SW480 (cell line): Measurements from ENCODE around the gene OLFM1.
"Not testable (repeated sequence)": the region's sequence is repeated elsewhere in the genome, so short reads cannot be mapped to it uniquely, and the experiment has no call there.

Experiments used
- DNase-seq: peaks from one replicate; pipeline ENCODE4 v3.0.0-alpha.2; 2016; ENCODE audit warnings: low spot score

Gene OLFM1

DNA sequence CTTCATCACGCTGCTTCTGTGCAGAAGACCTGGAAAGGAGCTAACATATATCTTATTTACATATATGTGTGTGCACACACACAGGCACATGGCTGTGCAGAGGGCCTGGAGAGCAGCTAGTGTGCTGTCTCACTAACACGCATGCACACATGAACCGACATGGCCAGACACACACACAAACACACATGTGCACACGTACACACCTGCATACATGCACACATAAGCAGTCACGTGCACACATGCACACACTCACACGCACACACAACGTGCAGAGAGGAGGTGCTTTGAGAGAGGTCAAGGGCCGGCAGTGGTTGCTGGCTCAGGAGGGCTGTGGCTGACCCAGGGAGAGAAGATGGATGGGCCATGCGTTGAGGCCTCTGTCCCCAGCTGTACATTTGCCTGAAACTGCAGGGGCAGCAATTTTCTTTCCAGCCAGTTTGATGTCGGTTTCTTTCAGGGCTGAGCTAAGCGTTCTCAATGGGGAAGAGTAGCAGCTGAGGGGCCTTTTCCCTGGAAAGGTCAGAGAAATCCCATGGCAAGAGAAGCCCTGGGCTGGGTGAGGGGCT lies 66.7 kb downstream of the OLFM1 start:
- no peak for DNase-seq

DNA sequence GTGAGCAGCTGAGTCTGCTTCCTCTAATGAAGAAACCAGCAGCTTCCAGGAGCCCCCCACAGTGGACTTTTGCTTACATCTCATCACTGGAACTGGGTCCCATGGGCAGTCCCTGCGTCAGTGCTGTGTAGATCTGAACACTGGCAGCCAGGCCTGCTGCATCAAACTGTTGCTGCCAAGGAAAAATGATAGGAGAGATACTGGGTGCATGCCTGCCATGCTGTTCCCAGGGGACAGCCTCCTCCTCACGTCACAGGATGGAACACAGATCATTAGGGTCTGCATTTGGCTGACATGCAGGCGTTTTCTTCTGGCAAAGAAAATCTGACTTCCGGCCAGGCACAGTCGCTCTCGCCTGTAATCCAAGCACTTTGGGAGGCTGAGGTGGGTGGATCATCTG lies 67.9 kb downstream of the OLFM1 start:
- no peak for DNase-seq

DNA sequence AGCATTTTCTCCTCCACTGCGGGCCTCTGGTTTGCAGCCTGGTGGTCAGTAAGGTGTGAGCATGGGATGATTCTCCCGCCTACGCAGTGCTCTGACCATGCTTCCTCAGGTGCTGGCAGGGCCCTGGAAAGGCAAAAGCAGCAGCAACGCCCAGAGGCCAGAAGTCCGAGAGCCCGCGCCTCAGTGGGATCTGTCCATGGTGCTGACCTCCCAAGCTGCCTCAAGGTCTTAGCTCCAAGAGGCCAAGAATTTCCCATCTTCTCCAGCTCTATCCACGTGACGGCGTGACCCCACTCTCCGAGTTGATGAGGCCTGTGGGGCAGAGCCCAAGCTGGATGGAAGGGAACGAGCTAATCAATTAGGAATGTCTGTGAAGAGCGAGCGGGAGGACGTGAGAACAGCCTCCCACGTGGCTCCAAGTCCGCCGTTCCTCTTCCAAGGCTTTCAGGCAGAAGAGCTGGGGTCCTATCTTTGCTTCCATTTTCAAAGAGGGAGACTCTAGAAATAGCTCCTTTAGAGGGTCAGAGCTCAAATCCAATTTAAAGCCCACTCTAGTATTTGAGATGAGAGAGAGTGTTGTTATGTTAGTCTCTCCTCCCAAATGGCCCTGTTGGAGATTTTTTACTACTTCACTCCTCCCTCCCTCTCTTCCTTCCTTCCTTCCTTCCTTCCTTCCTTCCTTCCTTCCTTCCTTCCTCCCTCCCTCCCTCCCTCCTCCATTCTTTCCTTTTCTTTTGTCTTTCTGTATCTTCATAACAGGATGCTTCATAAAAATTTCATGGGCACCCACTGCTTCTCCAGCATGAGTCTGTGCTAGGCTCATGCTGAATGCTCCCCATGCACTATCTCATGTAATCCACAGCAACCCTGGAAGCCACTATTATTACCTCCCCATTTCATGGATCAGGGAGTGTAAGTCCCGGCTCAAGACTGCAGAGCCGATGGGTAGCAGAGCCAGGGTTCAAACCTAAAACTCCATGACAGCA lies 69.3 kb downstream of the OLFM1 start:
- DNase-seq = peak; percentile 49

DNA sequence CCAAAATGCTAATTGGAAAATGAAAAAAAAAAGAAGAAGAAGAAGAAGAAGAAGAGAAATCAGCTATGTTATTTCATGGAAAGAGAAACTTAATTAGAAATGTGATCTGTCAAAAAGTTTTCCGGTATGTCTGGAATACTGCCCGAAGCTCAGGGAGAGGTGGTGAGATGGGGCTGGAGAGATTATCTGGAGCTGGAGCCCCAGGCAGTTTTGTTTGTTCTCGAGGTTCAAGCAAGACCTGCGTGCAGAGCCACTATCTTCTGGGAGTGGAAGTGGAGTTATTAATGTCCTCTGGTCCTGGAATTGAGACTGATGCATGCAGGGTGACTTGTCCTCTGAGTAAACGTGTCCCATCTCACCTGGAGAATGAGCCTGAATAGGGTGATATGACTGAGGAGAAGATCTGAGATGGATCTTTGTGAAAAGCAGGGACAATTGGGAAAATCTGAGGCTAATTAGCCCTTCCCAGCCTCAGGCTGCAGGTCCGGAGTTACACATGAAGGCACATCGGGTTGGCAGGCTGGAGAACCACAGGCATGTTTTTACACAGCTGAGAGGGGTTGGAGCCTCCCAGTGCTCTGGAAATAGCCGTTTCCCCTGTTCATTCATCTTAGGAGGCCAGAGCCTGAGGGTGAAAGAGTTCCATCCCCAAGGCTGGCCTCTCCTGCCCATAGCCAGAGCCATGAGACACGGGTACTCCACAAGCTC lies 70.5 kb downstream of the OLFM1 start:
- no peak for DNase-seq

DNA sequence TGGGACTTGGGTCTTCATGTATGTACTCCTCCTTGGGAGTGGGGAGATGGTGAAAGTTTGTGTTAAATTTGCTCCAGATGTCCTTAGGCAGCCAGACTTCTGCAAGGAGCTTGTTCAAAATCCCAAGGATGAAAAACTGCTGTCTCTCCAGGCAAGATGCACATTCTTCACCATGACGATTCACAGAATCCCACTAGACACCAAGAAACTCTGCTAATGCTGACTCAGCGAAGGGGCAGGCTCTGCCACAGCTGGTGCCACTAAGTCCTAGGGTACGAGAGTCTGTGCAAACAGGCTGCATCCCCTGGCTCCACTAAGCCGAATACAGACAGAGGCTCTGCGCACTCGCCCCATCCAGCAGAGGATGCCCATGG lies 71.1 kb downstream of the OLFM1 start:
- DNase-seq = no peak

DNA sequence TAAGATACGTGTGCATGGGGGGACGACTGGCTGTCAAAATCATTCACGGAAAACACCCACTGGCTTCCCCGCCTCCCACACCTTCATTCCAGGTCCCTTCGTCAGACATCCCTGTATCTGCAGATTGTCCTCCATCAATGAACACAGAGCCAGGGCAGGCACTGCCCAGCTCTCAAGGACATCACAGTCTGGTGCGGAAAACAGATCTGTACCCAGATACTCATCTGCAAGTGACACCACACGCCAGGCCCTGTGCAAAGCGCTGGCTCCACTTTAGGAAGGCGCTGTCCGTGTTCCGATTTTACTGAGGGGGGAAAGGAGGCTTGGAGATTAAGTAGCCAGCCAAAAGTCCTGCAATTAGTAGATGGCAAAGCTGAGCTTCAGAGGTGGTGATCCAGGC lies 72.3 kb downstream of the OLFM1 start:
- no peak for DNase-seq

DNA sequence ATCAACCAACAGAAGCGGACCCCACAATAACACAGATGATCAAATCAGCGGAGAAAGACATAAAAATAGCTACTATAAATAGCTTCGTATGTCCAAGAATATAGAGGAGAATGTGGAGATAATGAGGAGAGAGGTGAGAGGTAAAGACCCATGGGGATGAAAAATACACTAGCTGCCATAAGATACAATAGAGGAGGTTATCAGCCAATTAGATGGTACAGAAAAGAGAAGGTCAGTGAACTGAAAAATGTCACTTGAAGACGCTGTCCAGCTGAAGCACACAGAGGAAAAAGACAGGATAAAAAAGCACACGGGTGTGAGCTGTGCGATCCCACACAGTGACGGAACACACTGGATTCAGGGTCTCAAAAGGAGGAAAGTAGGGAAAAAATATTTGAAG lies 73.4 kb downstream of the OLFM1 start:
- no peak for DNase-seq

DNA sequence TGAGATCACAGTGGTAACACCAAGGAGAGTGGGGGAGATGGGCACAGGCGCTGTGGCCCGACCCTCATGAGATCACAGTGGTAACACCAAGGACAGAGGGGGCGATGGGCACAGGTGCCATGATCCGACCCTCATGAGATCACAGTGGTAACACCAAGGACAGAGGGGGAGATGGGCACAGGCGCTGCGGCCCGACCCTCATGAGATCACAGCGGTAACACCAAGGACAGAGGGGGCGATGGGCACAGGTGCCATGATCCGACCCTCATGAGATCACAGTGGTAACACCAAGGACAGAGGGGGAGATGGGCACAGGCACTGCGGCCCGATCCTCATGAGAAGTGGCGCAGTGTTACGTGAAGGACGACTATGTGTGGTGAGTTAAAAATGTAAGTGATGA lies 75.1 kb downstream of the OLFM1 start:
- not testable (repeated sequence) for DNase-seq

DNA sequence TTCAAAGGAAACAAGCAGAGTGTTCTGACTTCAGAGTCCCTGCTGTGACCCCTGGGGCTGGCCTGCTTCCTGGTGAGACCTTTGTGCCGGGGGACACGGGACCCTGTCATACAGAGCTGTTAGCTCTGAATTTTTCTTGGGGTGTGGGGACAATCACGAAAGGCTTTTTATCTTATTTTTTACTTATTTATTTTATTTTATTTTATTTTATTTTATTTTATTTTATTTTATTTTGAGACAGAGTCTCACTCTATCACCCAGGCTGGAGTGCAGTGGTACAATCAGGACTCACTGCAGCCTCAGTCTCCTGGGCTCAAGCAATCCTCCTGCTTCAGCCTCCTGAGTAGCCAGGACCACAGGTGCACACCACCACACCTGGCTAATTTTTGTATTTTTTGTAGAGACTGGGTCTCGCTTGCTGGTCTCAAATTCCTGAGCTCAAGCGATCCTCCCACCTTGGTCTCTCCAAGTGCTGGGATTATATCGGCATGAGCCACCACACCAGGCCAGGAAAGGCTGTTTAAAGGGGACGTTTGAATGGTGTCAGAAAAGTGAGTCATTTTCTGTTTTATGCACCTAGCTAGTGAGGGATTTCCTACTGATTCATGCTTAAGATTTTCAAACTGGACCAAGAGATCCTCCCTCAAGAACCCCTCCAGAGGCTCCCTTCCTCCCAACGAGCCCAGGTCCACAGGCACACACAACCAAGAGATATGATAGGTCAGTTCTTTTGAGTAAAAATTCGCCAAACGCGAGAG lies 75.7 kb downstream of the OLFM1 start:
- DNase-seq = no peak

DNA sequence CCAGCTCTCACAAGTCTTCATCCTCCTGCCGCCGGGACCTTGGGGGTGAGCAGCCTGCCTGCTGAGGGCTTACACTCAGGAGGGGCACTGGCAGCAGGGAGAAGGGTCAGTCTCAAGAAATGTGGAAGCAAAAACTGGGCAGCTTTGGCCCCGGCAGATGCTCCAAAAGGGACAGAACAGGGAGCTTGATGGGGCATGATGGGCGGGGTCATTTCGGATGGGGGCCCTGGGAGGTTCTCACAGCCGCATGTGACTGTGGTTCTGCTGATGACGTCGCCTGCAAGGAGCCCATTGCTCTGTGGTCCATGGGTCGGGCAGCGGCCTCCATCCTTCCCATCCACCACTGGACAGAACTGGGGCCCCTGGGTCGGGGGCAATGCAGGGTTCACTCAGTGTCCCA lies 76.6 kb downstream of the OLFM1 start:
- DNase-seq = no peak

DNA sequence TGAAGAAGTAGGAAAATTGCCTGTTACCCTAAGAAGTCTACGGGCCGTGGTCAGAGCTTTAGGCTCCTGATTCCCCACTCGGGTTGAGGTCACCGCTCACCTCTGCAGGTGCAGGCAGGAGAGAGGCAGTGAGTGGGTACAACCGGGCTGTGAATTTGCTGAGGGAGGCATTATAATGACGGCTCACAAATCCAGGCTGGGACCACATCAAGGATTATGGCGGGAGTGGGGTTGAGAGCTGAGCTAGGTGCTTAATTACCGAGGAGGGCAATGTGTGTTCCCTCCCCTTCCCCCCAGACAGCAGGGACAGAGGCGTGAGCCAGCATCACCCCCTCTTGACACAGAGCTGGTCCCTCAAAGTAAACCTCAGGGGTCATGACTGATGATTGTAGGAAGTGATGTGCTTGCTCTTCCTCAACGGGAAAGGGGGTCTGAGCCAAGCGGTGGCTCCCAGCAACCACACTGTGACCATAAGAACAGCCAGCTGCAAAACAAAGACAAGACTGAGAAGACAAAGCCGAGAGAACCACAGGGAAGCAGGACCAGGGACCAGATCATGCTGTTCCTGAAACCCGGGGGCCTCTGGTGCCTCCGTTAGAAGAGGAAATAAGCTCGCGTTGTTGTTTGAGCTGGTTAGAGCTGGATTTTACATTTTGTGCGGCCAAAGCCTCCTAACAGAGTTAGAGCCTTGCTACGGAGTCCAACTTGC lies 77.7 kb downstream of the OLFM1 start:
- DNase-seq = no peak

DNA sequence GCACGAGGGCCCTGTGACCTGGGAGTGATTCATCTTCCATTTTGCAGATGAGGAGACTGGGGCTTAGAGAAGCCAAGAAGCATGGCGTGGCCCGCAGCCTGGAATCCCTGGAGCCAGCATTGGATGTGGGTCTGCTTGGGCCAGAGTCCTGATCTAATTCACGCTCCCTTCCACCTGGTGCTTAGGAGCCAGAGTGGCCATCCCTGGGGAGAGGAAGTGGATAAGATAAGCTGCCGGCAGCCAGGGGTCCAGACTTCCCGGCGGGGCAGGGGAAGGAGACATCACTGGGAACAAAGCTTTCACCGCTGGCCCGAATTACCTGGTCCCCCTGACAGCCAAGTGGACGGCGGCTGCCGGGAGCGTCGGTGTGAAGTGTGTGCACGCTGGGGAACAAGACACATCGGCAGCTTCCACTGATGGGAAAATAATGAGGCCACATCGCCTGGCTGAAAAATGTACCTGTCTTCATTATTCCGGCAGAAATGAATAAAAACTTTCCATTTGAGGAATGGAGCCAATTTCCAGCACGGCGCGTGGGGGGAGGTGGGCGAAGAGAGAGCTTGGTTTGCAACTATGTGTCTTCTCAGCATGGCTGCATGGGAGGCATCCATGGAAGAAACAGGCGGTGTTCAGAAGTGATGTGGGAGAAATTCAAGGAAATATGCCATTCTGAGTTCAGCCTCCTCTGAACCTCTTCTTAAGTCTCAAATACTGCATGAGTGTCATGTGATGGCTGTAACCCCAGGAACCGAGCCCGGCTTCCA lies 78.5 kb downstream of the OLFM1 start:
- no peak for DNase-seq

DNA sequence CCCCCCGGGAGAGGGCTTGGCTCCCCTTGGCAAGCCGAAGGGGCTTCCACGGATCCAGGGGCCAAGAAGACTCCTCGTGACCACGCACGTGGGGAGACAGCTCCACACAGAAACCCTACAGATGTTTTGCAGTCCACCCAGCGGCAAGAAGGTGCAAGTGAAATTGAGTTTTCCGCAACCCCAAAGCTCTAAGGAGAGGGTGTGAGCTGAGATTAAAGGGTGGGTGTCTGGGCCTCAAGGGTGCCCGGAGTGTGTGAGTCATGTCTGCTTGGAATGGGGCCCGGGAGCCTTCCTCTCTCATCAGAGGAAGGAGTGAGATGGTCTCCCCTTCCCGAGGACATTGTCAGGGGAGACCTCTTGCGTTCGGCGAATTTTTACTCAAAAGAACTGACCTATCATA lies 79.1 kb downstream of the OLFM1 start:
- DNase-seq = no peak

DNA sequence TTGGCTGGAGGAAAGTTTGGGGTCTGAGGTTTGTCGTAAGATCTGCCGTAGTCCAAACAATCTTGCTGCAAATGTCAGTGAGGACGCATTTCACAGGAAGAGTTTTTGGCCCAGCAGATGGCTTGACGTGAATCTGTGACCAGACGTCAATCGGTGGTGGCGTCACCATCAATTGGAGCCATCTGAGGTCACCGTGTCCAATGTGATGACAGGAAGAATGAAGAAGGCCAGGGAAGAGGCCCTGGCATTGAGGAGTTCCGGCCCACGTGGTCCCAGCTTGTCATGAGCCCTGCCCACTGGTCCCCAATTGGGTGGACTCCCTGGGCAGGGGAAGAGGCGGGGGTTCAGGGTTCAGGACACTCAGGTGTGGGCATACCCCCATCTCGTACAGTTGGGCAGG lies 79.9 kb downstream of the OLFM1 start:
- no peak for DNase-seq

DNA sequence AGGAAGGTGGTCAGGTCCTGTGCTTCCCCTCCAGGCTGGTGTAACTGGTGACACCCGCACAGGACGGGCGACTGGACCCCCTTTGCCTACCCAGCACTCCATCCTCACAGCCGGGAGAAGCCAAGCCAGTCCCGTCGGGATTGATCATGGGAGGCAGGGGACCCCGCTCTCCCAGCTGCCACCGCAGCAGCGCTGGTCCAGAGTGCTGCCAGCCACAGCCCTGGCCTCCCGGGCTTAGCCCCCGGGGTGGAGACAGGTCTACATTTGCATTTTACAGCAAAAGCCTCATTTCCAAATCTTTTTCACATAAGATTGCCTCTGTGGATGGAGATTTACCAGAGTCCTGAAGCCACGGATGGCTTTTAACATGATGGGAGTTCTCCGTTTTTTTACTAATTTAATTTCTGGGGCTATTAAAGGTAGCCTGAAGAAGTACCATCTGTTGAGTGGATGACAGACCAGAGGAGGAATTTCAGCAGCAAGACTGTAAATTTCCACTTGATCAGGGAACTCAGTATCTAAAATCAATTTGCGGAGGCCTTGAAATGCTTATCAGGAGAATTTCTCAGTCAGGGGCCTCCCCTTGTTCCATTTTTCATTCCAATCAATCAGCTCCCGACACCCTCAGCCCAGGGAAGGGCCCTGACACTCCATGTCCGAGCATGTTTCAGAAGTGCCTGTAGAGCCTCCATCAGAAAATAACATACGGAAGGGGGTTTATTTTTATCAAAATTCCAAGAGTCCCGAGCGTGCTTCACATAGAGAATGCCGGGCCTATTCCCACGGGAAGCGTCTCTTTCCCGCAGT lies 80.6 kb downstream of the OLFM1 start:
- DNase-seq = no peak

DNA sequence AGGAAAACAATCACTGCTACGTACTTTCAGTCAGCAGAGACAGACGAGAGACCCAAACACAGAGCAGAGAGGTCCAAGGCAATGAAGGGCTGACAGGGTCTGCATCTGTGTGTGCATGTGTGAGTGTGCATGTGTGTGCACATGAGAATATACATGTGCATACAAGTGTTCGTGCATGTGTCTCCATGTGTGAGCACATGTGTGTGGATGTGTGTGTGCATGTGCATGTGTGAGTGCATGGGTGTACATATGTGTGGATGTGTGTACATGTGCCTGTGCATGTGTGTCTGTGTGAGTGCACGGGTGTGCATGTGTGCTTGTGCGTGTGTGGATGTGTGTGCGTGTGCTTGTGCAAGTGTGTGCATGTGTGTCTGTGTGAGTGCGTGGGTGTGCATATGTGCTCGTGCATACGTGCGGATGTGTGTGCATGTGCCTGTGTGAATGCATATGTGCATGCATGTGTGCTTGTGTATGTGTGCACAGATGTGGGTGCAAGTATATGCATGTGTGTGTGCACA lies 82.3 kb downstream of the OLFM1 start:
- DNase-seq = no peak

DNA sequence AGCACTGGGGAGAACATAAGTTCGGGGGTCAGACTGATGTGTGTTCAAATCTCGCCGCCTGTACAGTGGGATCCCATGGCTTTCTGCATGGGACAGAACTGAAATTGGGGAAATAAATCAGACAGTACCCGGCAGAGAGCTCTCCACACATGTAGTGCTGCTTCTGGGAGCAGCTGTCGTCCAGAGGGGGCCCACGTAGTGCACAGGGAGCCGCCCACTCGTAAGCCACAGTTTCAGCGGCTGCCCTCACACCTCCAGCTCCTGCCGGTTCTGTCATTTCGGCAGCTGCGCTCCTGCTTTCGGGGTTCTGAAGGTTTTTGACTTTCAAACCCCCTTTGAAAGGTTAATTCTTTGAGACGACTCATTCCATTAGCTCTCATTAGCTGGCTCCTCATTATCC lies 83.1 kb downstream of the OLFM1 start:
- no peak for DNase-seq
